SKM-1 treated with dmso at 0.1 percent for 144 hours (cell line): ENCODE results near the gene CCDC39.

Source experiments
- DNase-seq: peaks from one replicate; lab custom pipeline; 2025; ENCODE audit not compliant: unreplicated experiment; lab: John Stamatoyannopoulos, UW

CCDC39 gene

DNA sequence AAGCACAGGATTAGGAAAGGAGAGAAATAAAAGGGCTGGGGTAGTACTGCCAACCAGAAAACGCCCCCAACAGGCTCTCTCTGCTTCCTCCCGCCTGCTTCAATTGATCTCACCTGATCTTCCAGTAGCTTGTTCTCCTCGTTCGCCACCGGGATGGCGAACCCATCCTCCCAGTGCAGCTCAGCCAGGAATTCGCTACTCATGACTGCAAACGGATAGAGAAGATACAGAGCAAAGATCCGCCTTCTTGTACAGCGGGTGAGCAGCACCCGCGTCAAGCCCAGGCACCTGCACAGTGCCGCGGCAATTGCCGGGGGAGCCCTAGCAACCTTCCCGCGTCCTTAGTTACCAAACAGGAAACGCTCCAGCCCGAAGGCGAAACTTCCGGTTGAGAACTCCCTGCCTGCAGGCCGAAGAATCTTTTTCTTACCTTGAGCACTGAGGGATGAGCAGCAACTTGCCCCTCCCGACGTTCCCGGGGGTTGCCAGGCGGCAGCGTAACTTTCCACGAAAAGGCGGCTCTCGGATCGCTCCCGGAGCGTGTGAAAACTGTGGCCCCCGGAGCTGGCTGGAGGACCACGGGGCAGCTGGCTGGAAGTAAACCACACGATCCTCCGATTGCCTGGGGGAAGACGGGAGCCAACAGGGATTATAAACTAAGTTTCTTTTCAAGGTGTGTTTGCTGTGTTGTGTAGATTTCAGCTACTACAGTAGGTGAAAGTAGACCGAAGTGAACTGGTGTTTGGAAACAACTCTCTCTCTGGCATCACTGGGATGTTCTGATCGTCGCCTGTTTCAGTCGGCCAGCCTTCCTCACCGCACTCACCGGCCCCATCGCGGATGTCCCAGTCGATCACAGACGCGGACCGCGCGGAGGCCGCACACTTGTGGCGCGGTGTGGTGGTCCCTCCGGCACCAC is at the start of gene CCDC39:
Gene CCDC39 (minus strand): TSS at position 312 of the 919 bp plus-strand sequence. CDS start 109 bp downstream, at position 203.
- peak; percentile 18 for DNase-seq

GRCh38 chr3:180720012-180720411 is 40.7 kb upstream of the CCDC39 start:
- DNase-seq = no peak

GRCh38 chr3:180707896-180708295 is 28.6 kb upstream of the CCDC39 start:
- no peak for DNase-seq

DNA sequence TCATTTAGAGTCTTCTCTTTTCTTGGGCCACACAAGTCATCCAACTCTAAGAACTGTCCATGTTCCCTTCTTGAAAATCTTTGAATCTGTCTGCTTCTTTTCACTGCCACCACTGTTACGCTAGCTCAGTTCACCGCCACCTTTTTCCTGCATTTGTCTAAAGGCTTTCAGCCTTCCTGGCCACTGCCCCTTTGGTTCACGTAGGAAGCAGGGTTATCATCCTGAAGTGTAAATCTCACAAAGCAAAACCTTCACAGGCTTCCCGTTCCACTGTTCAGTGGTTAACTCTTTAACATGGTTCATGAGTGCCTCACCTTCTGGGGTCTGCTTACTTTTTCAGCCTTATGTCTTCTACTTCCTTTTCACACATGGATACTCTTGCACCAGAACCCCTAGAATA is 26.3 kb upstream of the CCDC39 start:
- no peak for DNase-seq

DNA sequence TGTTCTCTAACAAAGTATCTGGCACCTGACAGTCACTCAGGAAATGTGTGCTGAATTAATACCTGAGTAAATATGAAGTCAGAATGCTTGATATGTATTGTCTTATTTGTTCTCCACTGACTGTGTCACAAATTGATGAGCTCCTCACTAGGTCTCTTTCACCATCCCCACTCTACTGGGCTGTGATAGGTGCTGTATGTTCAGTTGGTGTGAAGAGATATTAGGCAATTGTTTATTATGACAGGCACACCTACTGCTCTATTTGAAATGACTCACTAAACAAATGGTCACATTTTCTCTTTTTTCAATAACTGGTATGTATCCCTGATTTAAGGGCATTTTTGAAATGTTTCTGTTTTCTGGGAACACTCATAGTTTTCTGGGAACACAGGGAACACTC is 25.2 kb upstream of the CCDC39 start:
- DNase-seq = no peak

GRCh38 chr3:180700941-180701340 is 21.7 kb upstream of the CCDC39 start:
- DNase-seq = no peak

DNA sequence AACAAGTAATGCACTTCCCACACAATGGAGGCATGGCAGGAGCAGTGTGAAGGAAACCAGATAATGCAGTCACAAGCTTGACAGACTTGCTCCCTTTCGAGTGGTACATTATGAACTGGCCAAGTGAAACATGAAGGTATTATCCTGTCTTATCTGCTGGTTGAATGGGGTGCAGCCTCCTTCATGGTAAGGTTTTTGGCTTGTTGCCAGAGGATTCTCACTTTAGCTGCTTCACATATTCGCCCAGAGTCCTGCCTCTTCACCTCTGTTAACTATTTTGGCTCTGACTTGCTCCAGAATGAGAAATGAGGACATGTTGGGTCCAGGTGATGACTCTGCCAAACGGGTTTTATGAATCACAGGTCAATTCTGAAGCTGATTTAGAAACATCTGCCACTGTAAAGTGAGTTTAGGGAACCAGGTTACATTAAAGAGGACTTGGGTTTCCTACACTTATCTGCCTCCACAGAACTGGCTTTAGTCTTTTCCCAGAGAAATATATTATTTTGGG is 19.5 kb upstream of the CCDC39 start:
- no peak for DNase-seq

DNA sequence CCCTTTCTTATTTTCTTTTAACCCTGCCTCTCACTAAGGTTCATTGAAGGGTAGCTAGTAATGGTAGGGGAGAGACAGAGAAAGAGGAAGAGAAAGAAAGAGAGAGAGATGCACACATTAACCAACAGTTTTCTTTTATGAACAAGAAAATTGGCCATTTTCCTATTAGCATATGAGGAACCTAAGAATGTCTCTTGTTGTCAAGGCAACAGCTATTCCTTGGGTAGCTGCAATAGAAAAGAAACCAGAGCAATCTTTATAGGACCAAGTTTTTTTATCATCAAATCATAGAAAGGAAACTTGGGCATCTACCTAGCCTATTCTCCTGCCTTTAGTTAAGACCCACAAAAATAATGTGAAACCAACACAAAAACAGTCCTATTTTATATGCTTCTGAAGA is 15.0 kb upstream of the CCDC39 start:
- DNase-seq = no peak

DNA sequence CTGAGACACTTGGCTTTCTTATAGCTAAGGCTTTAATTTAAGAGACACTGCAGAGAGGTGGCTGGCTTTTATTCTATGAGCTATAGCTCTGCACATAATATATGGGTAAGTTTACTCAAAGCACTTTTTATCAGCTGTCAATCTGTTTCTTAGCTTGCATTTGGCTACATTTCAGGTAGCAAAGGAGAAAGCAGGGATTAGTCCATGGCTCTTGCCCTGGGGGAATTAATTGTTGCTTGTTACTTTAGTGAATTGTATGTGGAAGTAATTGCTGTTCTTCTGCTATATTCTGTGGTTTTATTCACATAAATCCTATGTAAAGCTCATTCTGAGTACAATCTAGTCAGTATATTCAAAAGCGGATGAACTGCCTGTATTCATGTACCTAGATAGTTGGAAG is 14.4 kb upstream of the CCDC39 start:
- DNase-seq = no peak

- no peak for DNase-seq
Measured at GRCh38 chr3:180690061-180690460, 10.8 kb upstream of the CCDC39 start.

GRCh38 chr3:180684807-180685206 is 5.5 kb upstream of the CCDC39 start:
- no peak for DNase-seq

DNA sequence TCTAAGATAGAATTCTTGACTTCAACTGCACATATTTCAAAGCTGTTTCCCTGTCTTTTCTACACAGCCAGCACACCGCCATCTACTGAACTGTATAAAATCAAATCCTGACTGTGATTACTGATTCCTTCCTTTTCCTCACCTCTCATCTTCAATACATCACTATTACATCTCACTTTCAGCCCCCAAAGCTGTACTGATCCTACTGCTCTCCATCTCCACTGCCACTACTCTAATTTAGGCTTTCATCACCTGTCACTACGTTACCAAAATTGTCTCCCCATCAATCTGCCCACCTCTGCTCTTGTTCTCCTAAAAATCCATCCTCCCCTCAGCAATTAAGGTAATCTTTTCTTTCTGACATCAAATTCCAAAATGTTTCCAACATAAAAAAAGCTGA is 4.5 kb upstream of the CCDC39 start:
- no peak for DNase-seq

GRCh38 chr3:180680097-180680430 is 775 bp upstream of the CCDC39 start:
- peak; percentile 43 for DNase-seq

- no peak for DNase-seq
Measured at GRCh38 chr3:180678231-180678630, 1.1 kb downstream of the CCDC39 start.

DNA sequence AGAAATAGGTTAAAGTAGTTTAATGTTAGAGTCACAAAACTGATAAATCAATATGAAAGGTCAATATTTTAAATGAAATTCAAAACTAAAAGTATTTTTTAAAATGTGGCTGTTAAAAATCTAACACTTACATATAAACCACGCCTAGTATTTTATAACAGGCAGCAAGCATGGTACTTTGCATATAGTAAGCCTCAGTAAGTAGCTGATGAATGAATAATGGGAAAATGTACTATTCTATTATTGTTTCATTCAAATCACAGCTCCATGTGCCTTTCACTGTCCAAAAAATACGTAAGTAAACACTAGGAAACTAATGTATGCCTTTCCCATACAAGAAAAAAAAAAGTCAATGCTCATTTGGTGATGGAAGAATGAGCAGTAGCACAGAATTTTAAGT is 17.8 kb downstream of the CCDC39 start:
- DNase-seq = no peak

GRCh38 chr3:180657094-180657493 is 22.2 kb downstream of the CCDC39 start:
- DNase-seq = no peak

DNA sequence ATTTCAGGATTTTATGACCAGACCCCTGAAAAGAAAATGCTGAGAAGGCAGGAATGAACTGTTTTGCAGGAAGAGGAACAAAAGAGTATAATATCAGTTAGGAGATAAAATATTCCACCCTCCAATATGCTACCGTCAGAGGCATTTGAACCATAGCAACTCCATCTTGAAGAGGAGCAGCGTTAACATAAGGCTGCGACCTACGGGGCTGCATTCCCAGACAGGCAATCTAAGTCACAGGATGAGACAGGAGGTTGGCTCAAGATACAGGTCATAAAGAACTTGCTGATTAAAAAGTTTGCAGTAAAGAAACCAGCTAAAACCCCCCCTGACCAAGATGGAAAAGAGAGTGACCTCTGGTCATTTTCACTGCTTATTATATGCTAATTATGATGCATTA is 22.9 kb downstream of the CCDC39 start:
- DNase-seq = no peak

DNA sequence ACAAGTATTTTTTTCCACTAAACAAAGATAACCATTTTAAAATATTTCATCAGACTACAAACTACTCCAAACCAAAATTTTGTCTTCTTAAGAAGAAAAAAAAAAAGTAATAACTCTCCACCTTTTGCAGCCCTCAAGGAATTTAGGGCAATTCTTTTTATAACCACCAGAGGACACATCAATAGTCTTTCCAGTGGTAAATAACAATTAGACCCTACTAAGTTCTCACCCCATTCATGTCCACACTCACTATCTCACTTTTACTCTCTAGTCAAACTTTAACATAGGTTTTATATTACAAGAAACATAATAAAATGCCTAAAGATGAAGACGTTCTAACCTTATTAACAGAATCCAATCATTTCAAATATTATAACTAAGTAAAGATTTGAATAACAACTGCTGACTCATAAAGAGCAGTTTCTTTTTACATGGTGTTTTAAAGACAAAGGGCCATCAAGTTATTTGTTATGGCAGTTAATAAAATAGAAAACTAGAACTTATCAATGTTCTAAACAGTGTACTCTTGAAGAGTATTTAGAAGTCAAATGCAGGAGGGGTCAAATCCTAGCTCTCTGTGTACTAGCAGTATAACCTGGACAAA is 33.0 kb downstream of the CCDC39 start:
- DNase-seq = no peak

DNA sequence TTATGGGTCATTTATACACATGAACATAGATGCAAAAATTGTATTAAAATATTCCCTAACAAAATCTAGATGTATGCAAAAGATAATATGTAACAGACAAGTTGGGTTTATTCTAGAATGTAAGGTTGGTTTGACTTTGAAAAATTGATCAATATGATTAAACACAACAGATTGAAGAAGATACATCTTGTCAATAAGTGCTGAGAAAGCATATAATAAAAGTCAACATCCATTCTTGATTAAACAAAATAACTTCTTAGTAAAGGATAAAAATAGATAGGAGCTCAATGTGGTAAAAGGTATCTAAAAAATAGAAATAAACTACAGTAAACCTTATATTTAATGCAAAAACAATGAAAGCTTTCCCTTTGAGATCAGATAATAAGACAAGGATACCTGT is 38.3 kb downstream of the CCDC39 start:
- no peak for DNase-seq

GRCh38 chr3:180633722-180634121 is 45.6 kb downstream of the CCDC39 start:
- DNase-seq = no peak

GRCh38 chr3:180631317-180631716 is 48.0 kb downstream of the CCDC39 start:
- no peak for DNase-seq

DNA sequence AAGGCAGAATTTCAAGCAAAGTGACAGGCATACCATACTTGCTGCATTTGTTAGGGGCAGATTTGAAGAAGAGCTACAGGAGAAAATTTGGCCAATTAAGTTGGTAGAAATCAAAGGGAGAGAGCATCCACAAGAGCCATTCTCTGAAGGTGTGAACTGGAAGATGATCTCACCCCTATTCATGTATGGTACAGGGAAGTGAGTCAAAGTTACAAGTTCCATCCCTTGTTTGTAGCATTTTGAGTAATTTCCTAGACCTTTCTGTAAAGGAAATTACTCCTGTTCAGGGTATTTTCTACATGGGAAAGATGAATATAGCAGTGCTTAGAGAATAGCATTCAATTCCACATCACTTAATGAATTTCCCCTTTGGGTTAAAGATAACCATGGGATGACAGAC is 48.9 kb downstream of the CCDC39 start:
- DNase-seq = no peak
